GM12892 (cell line): ENCODE data around the gene TAOK1.

Experiments used
- POLR2A ChIP-seq: IDR thresholded peaks from 2 replicates; pipeline ENCODE4 v1.6.1; 2011; ENCODE audit warnings: low read depth, low read length, control low read depth
- POLR2AphosphoS5 ChIP-seq: IDR thresholded peaks from 2 replicates; pipeline ENCODE4 v1.6.1; 2011; ENCODE audit warnings: low read depth, low read length, control low read depth
- TAF1 ChIP-seq: IDR thresholded peaks from 2 replicates; pipeline ENCODE4 v1.6.1; 2011; ENCODE audit warnings: low read depth, mild to moderate bottlenecking, control low read depth, low read length, borderline replicate concordance

DNA sequence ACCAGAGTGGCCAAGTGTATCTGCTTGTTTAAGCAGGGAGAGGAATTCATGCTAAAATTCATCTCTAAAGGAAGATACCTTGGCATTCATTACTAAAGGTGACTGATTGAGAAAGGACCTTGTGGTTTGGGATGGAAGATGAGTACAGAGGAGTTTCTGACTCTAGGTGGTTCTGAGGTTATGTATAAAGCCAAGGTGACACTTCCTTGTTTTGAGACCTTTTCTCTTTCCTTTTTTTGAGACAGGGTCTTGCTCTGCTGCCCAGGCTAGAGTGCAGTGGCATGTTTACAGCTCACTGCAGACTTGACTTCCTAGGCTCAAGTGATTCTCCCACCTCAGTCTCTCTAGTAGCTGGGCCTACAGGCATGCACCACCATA, 167.6 kb downstream of the TAOK1 start:
- TF ChIP-seq POLR2A (no peak), POLR2AphosphoS5 (no peak), TAF1 (no peak)
